ENCODE data around the gene CEP85.

The CEP85 gene

DNA sequence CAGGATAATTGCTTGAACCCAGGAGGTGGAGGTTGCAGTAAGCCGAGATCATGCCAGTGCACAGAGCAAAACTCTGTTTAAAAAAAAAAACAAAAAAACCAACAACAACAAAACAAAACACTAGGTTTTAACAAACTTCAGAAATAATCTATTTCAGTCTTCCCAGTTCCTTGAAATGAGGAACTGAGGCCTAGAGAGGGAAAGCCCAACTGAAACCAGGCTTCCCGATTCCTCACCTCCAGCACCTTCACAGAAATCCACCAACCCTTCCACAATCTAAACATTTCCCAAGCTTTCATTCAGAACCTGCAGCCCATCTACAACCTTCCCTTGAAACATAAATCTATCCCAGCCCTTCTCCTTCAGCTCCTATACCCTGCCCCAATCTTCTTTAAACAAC lies 83.1 kb downstream of the CEP85 start:
- no peak for DNase-seq (ENCODE audit: low spot score)

DNA sequence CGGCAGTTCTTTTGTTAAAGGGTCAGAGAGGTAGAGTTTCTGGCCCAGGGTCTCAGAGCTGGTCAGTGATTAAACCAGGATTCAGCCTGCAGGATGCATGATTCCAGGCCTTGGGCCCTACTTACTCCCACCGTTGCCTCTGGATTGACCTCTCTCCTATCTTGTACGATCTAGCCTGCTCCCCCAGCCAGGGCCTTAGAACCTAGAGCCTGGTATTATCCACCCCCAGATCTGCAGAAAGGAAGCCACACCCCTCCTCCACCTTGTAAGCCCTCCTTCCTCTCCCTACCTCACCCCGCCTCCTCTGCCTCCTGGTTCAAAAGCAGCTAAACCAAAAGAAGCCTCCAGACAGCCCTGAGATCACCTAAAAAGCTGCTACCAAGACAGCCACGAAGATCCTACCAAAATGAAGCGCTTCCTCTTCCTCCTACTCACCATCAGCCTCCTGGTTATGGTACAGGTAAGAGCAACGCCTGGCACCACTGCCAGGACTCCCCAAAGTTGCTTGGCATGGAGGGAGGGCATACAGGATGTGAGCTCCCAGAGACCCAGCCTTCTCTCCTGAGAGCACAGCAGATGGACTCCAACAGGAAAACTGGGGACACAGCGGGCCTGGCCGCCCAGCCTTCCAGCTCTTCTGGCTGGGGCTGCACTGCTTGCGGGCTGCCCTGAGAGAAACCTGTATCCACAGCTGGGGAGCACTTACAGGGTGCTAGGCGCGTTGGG lies 83.8 kb downstream of the CEP85 start, which contains the start of gene CD52:
Gene CD52, plus strand, starts transcription at position 347 of the 726 bp plus-strand sequence. Its CDS starts 60 bp downstream, at position 407.
- DNase-seq (ENCODE audit: low spot score), result no peak

DNA sequence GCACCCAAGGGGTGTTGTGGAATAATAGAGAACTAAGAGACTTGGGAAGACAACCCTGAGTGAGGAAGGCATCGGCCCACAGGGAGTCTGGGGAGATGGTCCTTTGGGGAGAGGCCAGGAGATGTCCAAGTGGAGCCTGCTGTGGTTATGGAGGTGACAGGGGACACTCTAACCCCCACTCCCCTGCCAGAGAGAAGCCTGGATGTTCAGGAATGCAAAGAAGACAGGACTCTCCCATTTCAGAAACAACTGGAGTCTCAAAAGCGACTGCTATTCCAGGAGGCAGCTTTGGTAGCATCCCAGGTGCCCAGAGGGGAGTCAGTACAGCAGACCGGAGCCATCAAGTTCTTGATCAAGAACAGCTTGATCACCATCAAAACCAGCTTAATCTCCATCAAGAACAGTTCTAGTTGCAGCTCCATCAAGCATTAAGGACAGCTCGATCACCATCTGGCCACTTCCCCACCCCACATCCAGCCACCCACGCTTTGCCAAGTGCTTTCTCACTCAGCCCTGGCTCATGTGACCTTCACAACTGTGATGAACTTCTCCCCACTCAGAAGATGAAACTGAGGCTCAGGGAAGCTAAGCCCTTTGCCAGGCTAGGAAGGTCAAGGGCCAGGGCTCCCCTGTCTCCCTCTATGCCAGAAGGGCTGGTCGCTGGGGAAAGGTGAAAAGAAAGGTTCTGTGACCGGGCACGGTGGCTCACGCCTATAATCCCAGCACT lies 84.5 kb downstream of the CEP85 start:
- DNase-seq (ENCODE audit: low spot score), result no peak

DNA sequence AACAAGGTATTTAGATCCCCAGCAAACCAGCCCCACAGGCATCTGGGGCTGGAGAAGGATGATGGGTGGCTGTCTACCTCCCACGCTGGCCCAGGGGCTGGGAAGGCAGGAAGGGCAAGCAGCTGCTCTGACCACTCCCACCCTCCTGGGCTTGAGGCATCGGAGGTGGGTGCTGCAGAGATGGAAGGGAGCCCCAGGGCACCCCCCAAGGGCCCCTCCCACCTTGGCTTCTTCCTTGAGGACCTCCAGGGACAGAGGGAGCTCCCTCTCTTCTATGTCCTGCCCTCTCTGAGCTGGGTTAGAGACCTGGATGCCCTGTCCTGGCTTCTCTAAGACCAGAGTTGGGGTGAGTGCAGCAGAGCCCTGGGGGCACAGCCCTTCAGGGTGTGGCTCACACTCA lies 86.9 kb downstream of the CEP85 start:
- no peak for DNase-seq (ENCODE audit: low spot score)

DNA sequence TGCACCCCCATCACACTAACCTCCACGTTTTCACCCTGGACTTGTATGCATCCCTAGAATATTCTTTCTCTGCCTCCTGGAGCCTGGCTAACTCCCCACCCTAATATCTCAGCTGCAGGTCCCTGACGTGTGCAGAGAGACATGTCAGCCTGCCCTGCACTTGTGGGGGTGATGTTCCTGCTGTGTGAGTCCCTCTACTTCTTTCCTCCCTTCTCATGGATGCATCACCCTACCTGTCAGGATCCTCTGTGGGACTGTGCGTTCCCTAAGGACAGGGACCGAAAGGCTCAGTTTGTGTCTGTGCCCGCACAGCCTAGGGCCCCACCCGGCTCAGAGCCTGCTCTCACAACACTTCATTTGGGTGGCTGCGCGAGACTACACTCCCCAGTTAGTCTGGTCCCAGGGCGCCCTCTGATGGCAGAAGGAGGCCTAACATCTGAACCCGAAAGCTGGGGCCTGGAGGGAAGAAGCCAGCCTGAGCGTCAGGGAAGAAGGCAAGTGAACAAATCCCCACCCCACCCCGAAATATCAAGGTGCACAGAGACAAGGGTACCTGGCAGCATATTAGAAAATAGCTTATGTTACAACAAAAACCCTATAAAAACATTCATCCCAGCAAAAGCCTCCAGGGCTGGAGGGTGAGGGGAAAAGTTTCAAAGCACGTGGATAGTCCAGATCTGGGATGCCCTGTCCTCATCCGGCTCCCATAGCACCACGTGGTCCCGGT lies 87.5 kb downstream of the CEP85 start:
- peak; percentile 46 for DNase-seq (ENCODE audit: low spot score)

DNA sequence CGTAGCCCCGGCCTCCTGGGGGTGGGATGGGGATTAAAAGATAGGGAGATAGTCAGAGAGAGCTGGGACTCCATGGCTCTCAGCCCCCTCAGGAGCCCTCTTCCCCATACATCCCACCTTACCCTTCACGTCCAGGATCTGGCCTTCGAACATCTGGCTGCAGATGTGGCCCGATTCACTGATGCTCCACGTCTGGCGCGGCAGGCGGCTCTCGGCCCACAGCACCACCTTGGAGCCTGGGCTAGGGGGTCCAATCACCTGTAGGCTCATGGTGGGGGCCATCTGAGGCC lies 88.0 kb downstream of the CEP85 start:
- DNase-seq (ENCODE audit: low spot score), result no peak

DNA sequence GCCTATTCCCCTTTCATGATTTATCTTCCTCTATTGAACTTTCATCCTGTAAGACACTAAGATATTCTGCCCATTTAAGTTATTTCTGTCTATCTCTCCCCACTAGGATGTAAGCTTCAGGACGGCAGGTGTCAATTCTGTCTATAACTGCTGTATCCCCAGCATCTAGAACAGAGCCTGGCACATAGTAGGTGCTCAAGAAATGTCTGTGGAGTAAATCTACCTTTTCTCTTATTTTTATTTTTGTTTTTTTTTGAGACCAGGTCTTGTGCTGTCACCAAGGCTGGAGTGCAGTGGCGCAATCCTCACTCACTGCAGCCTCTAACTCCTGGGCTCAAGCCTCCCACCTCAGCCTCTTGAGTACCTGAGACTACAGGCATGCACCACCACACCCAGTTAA lies 89.4 kb downstream of the CEP85 start:
- no peak for DNase-seq (ENCODE audit: low spot score)

DNA sequence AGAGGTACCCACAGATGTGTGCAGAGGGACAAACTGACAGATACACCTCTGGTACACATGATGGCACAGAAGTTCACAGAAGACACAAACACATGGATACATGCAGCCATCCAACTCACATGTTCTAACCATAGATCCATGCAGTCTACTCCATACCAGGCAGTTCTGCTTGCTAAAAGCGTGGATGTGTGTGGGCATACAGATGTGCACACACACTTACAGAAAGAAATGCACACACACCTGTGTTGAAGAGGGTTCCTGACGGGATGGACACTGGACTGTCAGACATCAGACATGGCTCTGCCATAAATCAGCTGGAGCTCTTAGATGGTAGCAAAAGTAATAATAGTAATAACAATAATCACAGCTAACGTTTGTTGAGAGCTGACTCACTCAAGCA lies 90.5 kb downstream of the CEP85 start:
- DNase-seq (ENCODE audit: low spot score), result no peak

DNA sequence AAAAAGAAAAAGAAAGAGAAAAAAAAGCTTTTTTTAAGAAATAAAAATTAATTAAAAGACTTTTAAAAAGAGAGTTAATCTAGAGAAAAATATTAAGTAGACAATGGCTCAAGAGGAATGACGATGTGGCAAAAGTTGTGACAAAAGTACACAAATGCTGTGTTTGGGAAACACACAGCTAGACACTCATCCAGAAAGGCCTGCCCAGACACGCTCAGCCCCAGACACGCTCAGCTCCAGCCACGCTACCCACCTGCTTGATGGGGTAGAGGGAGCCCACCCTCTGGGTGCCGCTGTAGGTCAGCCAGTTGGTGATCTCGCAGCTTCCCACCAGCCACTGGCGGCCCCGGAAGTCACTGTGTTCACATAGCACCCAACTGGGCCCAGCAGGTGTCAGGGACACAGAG lies 94.0 kb downstream of the CEP85 start:
- DNase-seq (ENCODE audit: low spot score), result peak; percentile 46

Data from SW480 (cell line).